ENCODE data around the gene CARD9.

The CARD9 gene

DNA sequence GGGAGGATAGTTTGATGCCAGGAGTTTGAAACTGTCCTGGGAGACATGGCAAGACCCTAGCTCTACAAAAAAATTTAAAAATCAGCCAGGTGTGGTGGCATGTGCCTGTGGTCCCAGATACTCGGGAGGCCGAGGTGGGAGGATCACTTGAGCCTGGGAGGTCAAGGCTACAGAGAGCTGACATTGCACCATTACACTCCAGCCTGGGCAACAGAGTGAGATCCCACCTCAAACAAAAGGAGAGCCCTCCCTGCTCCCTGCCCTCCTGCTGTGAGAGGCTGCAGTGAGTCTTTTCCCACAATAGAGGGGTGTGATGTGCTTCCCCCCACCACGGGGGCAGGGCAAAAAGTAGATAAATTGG is 59.4 kb downstream of the CARD9 start:
- Histone ChIP-seq H3K36me3 (ENCODE audit: control insufficient read depth in 1 of 2, insufficient read depth in 2 of 2, low read length in 2 of 2) (no peaks in the 10 kb centered on the region), H3K9me3 (ENCODE audit: control insufficient read depth in 1 of 2, low read length in 2 of 2) (peaks cover 0 to 5% of the 10 kb centered on the region in 2 donors), H3K27me3 (ENCODE audit: low read depth, low read length) (peaks cover 5% of the 10 kb centered on the region), H3K4me1 (ENCODE audit: control insufficient read depth in 1 of 2, insufficient read depth in 2 of 2, low read length in 2 of 2) (no peaks in the 10 kb centered on the region), H3K4me3 (ENCODE audit: low read depth in 1 of 2, low read length in 2 of 2) (no peak overlapping the region), H3K27ac (ENCODE audit: low read length) (no peak overlapping the region)
